Measurements from ENCODE around the gene VEGFC. TPM values are rescaled to one million over a fixed set of nuclear protein-coding genes. Genes with fewer than 3 reads are reported as not detected.
A peak's percentile ranks its signal among the peaks of the same experiment; 100 is the strongest.

The VEGFC gene
- total and polyA plus RNA-seq, 10 of the 15 experiments (the other 5 are each of a cell fraction or from before 2014, with no cell fraction given) = 0.03 to 0.04 TPM; not detected in 8

- FAIRE-seq (no peak), ATAC-seq (no peak), DNase-seq (ENCODE audit: low read depth, low spot score) (no peak)
- SMC1A ChIA-PET (ENCODE audit: uncharacterized antibody, unreplicated experiment) = interaction anchor here (0.7 kb wide), 1 partner anchor 30 kb away, joined by 3 read pairs; no protein-coding TSS in a partner anchor
- BruUV-seq (replicated peaks) = no TSS peak
- no peaks in the 10 kb centered on the region for H3K79me2 ChIP-seq (ENCODE audit: control insufficient read depth, insufficient read depth, low read length)
- POLR2A ChIA-PET = no interaction called here
- no peak overlapping the region for H3K4me2 ChIP-seq (ENCODE audit: control insufficient read depth, insufficient read depth)
- in situ Hi-C loops (cut with MboI) = no loop called here
- H3K27ac ChIP-seq (ENCODE audit: control insufficient read depth, insufficient read depth) = no peak overlapping the region
- intact Hi-C loops (cut with micrococcal nuclease; ENCODE audit: unreplicated experiment) = no loop called here
- H3K4me3 ChIP-seq = no peak overlapping the region
- H3K9me3 ChIP-seq (replicated peaks; ENCODE audit: control insufficient read depth, insufficient read depth, low read length) = no peaks in the 10 kb centered on the region
- no peak overlapping the region for H3K9ac ChIP-seq (ENCODE audit: control insufficient read depth, insufficient read depth, low read length)
- RAD21 ChIA-PET (ENCODE audit: unreplicated experiment) = no interaction called here
- CTCF ChIA-PET = interaction anchor here (1.3 kb wide), 1 partner anchor 12 kb away, joined by 3 read pairs; no protein-coding TSS in a partner anchor
- H4K20me1 ChIP-seq (ENCODE audit: control insufficient read depth, insufficient read depth) = no peaks in the 10 kb centered on the region
- TF ChIP-seq NR2F1 (conservative IDR thresholded peaks at IDR 0.05) = peak; percentile 58
- TF ChIP-seq PAX8 (IDR thresholded peaks at IDR 0.05) = no peak
- 54% methylated on average over 8 of the region's 8 CpGs for WGBS (ENCODE audit: insufficient coverage, insufficient replicate concordance, low lambda C conversion rate, missing lambda C conversion rate)
- H2AFZ ChIP-seq (ENCODE audit: control insufficient read depth, low read depth, low read length) = no peak overlapping the region
- no peaks in the 10 kb centered on the region for H3K27me3 ChIP-seq (replicated peaks in 1 of 2; ENCODE audit: control insufficient read depth in 2 of 2, insufficient read depth in 2 of 2, low read length in 1 of 2)
- H3K36me3 ChIP-seq (ENCODE audit: control insufficient read depth in 2 of 2, insufficient read depth in 2 of 2, low read length in 1 of 2) = no peaks in the 10 kb centered on the region
- H3K4me1 ChIP-seq (ENCODE audit: control insufficient read depth, insufficient read depth, low read length) = no peaks in the 10 kb centered on the region
Observed at GRCh38 chr4:176726803-176727202, 65.9 kb downstream of the VEGFC start.

GRCh38 chr4:176721459-176721858 lies 71.3 kb downstream of the VEGFC start:
- Histone ChIP-seq H3K9ac (ENCODE audit: control insufficient read depth, insufficient read depth, low read length) (no peak overlapping the region), H4K20me1 (ENCODE audit: control insufficient read depth, insufficient read depth) (no peaks in the 10 kb centered on the region), H3K79me2 (ENCODE audit: control insufficient read depth, insufficient read depth, low read length) (no peaks in the 10 kb centered on the region), H3K4me2 (ENCODE audit: control insufficient read depth, insufficient read depth) (no peak overlapping the region), H2AFZ (ENCODE audit: control insufficient read depth, low read depth, low read length) (no peak overlapping the region), H3K9me3 (replicated peaks; ENCODE audit: control insufficient read depth, insufficient read depth, low read length) (no peaks in the 10 kb centered on the region), H3K4me1 (ENCODE audit: control insufficient read depth, insufficient read depth, low read length) (no peaks in the 10 kb centered on the region), H3K4me3 (no peak overlapping the region), H3K27me3 (replicated peaks in 1 of 2; ENCODE audit: control insufficient read depth in 2 of 2, insufficient read depth in 2 of 2, low read length in 1 of 2) (no peaks in the 10 kb centered on the region), H3K36me3 (ENCODE audit: control insufficient read depth in 2 of 2, insufficient read depth in 2 of 2, low read length in 1 of 2) (no peaks in the 10 kb centered on the region), H3K27ac (ENCODE audit: control insufficient read depth, insufficient read depth) (no peak overlapping the region)
- no TSS peak for BruUV-seq (replicated peaks)
- FAIRE-seq (no peak), ATAC-seq (no peak), DNase-seq (ENCODE audit: low read depth, low spot score) (no peak)
- 13% methylated on average over 3 of the region's 3 CpGs for WGBS (ENCODE audit: insufficient coverage, insufficient replicate concordance, low lambda C conversion rate, missing lambda C conversion rate)
- ChIA-PET CTCF (no interaction called here), RAD21 (ENCODE audit: unreplicated experiment) (no interaction called here), SMC1A (ENCODE audit: uncharacterized antibody, unreplicated experiment) (no interaction called here), POLR2A (no interaction called here)
- intact Hi-C loops (cut with micrococcal nuclease; ENCODE audit: unreplicated experiment) (no loop called here), in situ Hi-C loops (cut with MboI) (no loop called here)
- TF ChIP-seq ZBTB4 (CRISPR knock-in tag; IDR thresholded peaks at IDR 0.05) = no peak
- no peak for TF ChIP-seq IKZF1 (conservative IDR thresholded peaks at IDR 0.05)
- no peak for TF ChIP-seq ZSCAN29 (IDR thresholded peaks at IDR 0.05)
- no peak for TF ChIP-seq E2F8 (IDR thresholded peaks at IDR 0.05; ENCODE audit: low read depth, partially characterized antibody)
- no peak for TF ChIP-seq E2F4 (IDR thresholded peaks at IDR 0.05; ENCODE audit: low read depth, low read length)
- TF ChIP-seq CHD4 (IDR thresholded peaks at IDR 0.05) = no peak
- no peak for TF ChIP-seq ZNF622 (IDR thresholded peaks at IDR 0.05)
- no peak for TF ChIP-seq RAD51 (IDR thresholded peaks at IDR 0.05)
- no peak for TF ChIP-seq ZNF217 (IDR thresholded peaks at IDR 0.05)
- no peak for TF ChIP-seq ZNF207 (IDR thresholded peaks at IDR 0.05; ENCODE audit: borderline replicate concordance)
